T-helper 2 cell treated with Interferon-gamma antibody and Interleukin-4, amounts not matched to agents 5 μg/mL and 100 μg/mL, for 36 hours (primary cell): ENCODE results near the gene UBN2.
"Not testable (repeated sequence)": the region's sequence is repeated elsewhere in the genome, so short reads cannot be mapped to it uniquely, and the experiment has no call there.

Source experiments
- DNase-seq: peaks from one replicate; pipeline ENCODE4 v3.0.0; 2021; ENCODE audit warnings: low spot score
- H3K27ac Mint-ChIP-seq: one replicate; pipeline ENCODE4 v1.8.0; 2021; ENCODE audit warnings: mild to moderate bottlenecking, mixed read lengths
- H3K27me3 Mint-ChIP-seq: one replicate; pipeline ENCODE4 v1.8.0; 2021; ENCODE audit warnings: low read depth, mixed read lengths
- H3K36me3 Mint-ChIP-seq: one replicate; pipeline ENCODE4 v1.8.0; 2021; ENCODE audit warnings: low read depth, mixed read lengths
- H3K4me1 Mint-ChIP-seq: one replicate; pipeline ENCODE4 v1.8.0; 2021; ENCODE audit warnings: low read depth, mixed read lengths
- H3K4me3 Mint-ChIP-seq: one replicate; pipeline ENCODE4 v1.8.0; 2022; ENCODE audit warnings: mild to moderate bottlenecking, moderate library complexity, mixed read lengths
- H3K9me3 Mint-ChIP-seq: one replicate; pipeline ENCODE4 v1.8.0; 2021; ENCODE audit warnings: mixed read lengths

UBN2 gene

GRCh38 chr7:139294241-139294640 lies 63.2 kb downstream of the UBN2 start:
- Mint-ChIP-seq H3K9me3 (no peaks in the 10 kb centered on the region), H3K27me3 (no peaks in the 10 kb centered on the region), H3K4me3 (no peak overlapping the region), H3K4me1 (no peaks in the 10 kb centered on the region), H3K27ac (no peak overlapping the region), H3K36me3 (peaks cover 5% of the 10 kb centered on the region)
- DNase-seq: no peak

GRCh38 chr7:139294951-139295575 lies 64.0 kb downstream of the UBN2 start:
- Mint-ChIP-seq H3K4me3 (no peak overlapping the region), H3K9me3 (no peaks in the 10 kb centered on the region), H3K36me3 (peaks cover 5% of the 10 kb centered on the region), H3K4me1 (no peaks in the 10 kb centered on the region), H3K27ac (no peak overlapping the region), H3K27me3 (no peaks in the 10 kb centered on the region)
- no peak for DNase-seq

- Mint-ChIP-seq H3K36me3 (peaks cover 5% of the 10 kb centered on the region), H3K4me1 (no peaks in the 10 kb centered on the region), H3K4me3 (no peak overlapping the region), H3K9me3 (no peaks in the 10 kb centered on the region), H3K27me3 (no peaks in the 10 kb centered on the region), H3K27ac (no peak overlapping the region)
- DNase-seq: no peak
These were observed 66.8 kb downstream of the UBN2 start for GRCh38 chr7:139297795-139298194.

- Mint-ChIP-seq H3K27ac (no peak overlapping the region), H3K27me3 (no peaks in the 10 kb centered on the region), H3K36me3 (peaks cover 2% of the 10 kb centered on the region), H3K4me1 (no peaks in the 10 kb centered on the region), H3K4me3 (no peak overlapping the region), H3K9me3 (no peaks in the 10 kb centered on the region)
- no peak for DNase-seq
These were observed 68.3 kb downstream of the UBN2 start for GRCh38 chr7:139299296-139299695.

- Mint-ChIP-seq H3K9me3 (no peaks in the 10 kb centered on the region), H3K27ac (no peak overlapping the region), H3K36me3 (no peaks in the 10 kb centered on the region), H3K4me3 (no peak overlapping the region), H3K4me1 (no peaks in the 10 kb centered on the region), H3K27me3 (no peaks in the 10 kb centered on the region)
- no peak for DNase-seq
These were observed 69.4 kb downstream of the UBN2 start for GRCh38 chr7:139300390-139300789.

- Mint-ChIP-seq H3K27ac (no peak overlapping the region), H3K36me3 (no peaks in the 10 kb centered on the region), H3K4me1 (no peaks in the 10 kb centered on the region), H3K4me3 (no peak overlapping the region), H3K9me3 (no peaks in the 10 kb centered on the region), H3K27me3 (no peaks in the 10 kb centered on the region)
- no peak for DNase-seq
These were observed 73.5 kb downstream of the UBN2 start for GRCh38 chr7:139304517-139304916.

- H3K4me3 Mint-ChIP-seq: no peak overlapping the region
- H3K36me3 Mint-ChIP-seq: no peaks in the 10 kb centered on the region
- no peaks in the 10 kb centered on the region for H3K4me1 Mint-ChIP-seq
- no peak for DNase-seq
- peak overlapping the region; percentile 17 for H3K27ac Mint-ChIP-seq
- peaks cover 4% of the 10 kb centered on the region for H3K27me3 Mint-ChIP-seq
- no peaks in the 10 kb centered on the region for H3K9me3 Mint-ChIP-seq
These were observed 87.0 kb downstream of the UBN2 start for GRCh38 chr7:139317939-139318505.

- no peak overlapping the region for H3K4me3 Mint-ChIP-seq
- H3K9me3 Mint-ChIP-seq: no peaks in the 10 kb centered on the region
- H3K36me3 Mint-ChIP-seq: no peaks in the 10 kb centered on the region
- no peaks in the 10 kb centered on the region for H3K4me1 Mint-ChIP-seq
- peaks cover 4% of the 10 kb centered on the region for H3K27me3 Mint-ChIP-seq
- no peak overlapping the region for H3K27ac Mint-ChIP-seq
- DNase-seq: no peak
These were observed 90.2 kb downstream of the UBN2 start for GRCh38 chr7:139321071-139321745.

GRCh38 chr7:139324709-139325108 lies 93.7 kb downstream of the UBN2 start:
- H3K4me3 Mint-ChIP-seq, H3K4me1 Mint-ChIP-seq, DNase-seq, H3K36me3 Mint-ChIP-seq, H3K9me3 Mint-ChIP-seq, H3K27me3 Mint-ChIP-seq, H3K27ac Mint-ChIP-seq: not testable (repeated sequence)

GRCh38 chr7:139328375-139328774 lies 97.3 kb downstream of the UBN2 start:
- Mint-ChIP-seq H3K27me3 (peaks cover 2% of the 10 kb centered on the region), H3K4me3 (no peak overlapping the region), H3K36me3 (no peaks in the 10 kb centered on the region), H3K27ac (no peak overlapping the region), H3K4me1 (peaks cover 9% of the 10 kb centered on the region), H3K9me3 (peaks cover 7% of the 10 kb centered on the region)
- no peak for DNase-seq

- Mint-ChIP-seq H3K4me3 (no peak overlapping the region), H3K27ac (no peak overlapping the region), H3K36me3 (no peaks in the 10 kb centered on the region), H3K4me1 (peaks cover 9% of the 10 kb centered on the region), H3K27me3 (peaks cover 2% of the 10 kb centered on the region), H3K9me3 (peaks cover 7% of the 10 kb centered on the region)
- no peak for DNase-seq
These were observed 98.1 kb downstream of the UBN2 start for GRCh38 chr7:139329119-139329518.

GRCh38 chr7:139330333-139331030 lies 99.4 kb downstream of the UBN2 start:
- Mint-ChIP-seq H3K36me3 (no peaks in the 10 kb centered on the region), H3K27me3 (peaks cover 2% of the 10 kb centered on the region), H3K9me3 (peaks cover 7% of the 10 kb centered on the region), H3K4me3 (no peak overlapping the region), H3K27ac (peak overlapping the region; percentile 53), H3K4me1 (peaks cover 9% of the 10 kb centered on the region)
- no peak for DNase-seq

GRCh38 chr7:139332697-139333359 lies 101.8 kb downstream of the UBN2 start:
- DNase-seq: no peak
- no peaks in the 10 kb centered on the region for H3K27me3 Mint-ChIP-seq
- no peak overlapping the region for H3K27ac Mint-ChIP-seq
- no peak overlapping the region for H3K4me3 Mint-ChIP-seq
- peaks cover 9% of the 10 kb centered on the region for H3K4me1 Mint-ChIP-seq
- H3K9me3 Mint-ChIP-seq: peaks cover 7% of the 10 kb centered on the region
- no peaks in the 10 kb centered on the region for H3K36me3 Mint-ChIP-seq

- not testable (repeated sequence) for H3K4me1 Mint-ChIP-seq, H3K36me3 Mint-ChIP-seq, DNase-seq, H3K4me3 Mint-ChIP-seq, H3K9me3 Mint-ChIP-seq, H3K27ac Mint-ChIP-seq, H3K27me3 Mint-ChIP-seq
These were observed 102.4 kb downstream of the UBN2 start for GRCh38 chr7:139333443-139333842.
